ENCODE measurements around the gene ERICH6. TPM values are rescaled to one million over a fixed set of nuclear protein-coding genes. Genes with fewer than 3 reads are reported as not detected.

The ERICH6 gene
- total RNA-seq, 4 donors from 2014 or later = not detected

- in situ Hi-C loops (cut with MboI; ENCODE audit: low pct_ligation_motif_present in 1 of 4, low pct_unique_long_range_greater_than_20kb in 1 of 4, low sequenced_read_pairs in 3 of 4) (loop anchor here in 2 of 4 donors (10.0 to 25.0 kb wide), 3 partner anchors 152 to 435 kb away; partner anchors contain the start of genes EIF2A (in 1 of the 2) and SERP1 (in 1 of the 2)), intact Hi-C loops (cut with DNase I; ENCODE audit: low total_unique reads) (no loop called here)
- Histone ChIP-seq H3K4me3 (no peak overlapping the region), H3K9me3 (no peaks in the 10 kb centered on the region), H3K27me3 (no peaks in the 10 kb centered on the region), H3K27ac (no peak overlapping the region), H3K4me1 (no peaks in the 10 kb centered on the region), H3K36me3 (no peaks in the 10 kb centered on the region)
- no peak for DNase-seq
- WGBS, 2 donors (ENCODE audit: low coverage in 1 of 2) = 92 to 100% methylated on average over 1 to 2 of the region's 2 CpGs
- TF ChIP-seq POLR2A (IDR thresholded peaks at IDR 0.05) (no peak), EP300 (IDR thresholded peaks at IDR 0.05; ENCODE audit: low read depth) (no peak), CTCF (IDR thresholded peaks at IDR 0.05) (no peak), POLR2AphosphoS5 (IDR thresholded peaks at IDR 0.05) (no peak)
Observed at GRCh38 chr3:150710097-150710496, 6.4 kb upstream of the ERICH6 start.

GRCh38 chr3:150703299-150703755, 393 bp downstream of the ERICH6 start:
- H3K36me3 ChIP-seq = no peaks in the 10 kb centered on the region
- DNase-seq = peak; percentile 48
- no peaks in the 10 kb centered on the region for H3K27me3 ChIP-seq
- peak overlapping the region; percentile 33 to 87 (median 64) for H3K4me3 ChIP-seq
- 5 to 8% methylated on average over 19 to 24 of the region's 29 CpGs for WGBS, 2 donors (ENCODE audit: low coverage in 1 of 2)
- H3K9me3 ChIP-seq = no peaks in the 10 kb centered on the region
- no peak for TF ChIP-seq EP300 (IDR thresholded peaks at IDR 0.05; ENCODE audit: low read depth)
- no peak for TF ChIP-seq POLR2AphosphoS5 (IDR thresholded peaks at IDR 0.05)
- no peak for TF ChIP-seq CTCF (IDR thresholded peaks at IDR 0.05)
- no peak for TF ChIP-seq POLR2A (IDR thresholded peaks at IDR 0.05)
- H3K27ac ChIP-seq = peak overlapping the region; percentile 82 to 91 (median 86)
- in situ Hi-C loops (cut with MboI; ENCODE audit: low pct_ligation_motif_present in 1 of 4, low pct_unique_long_range_greater_than_20kb in 1 of 4, low sequenced_read_pairs in 3 of 4) = loop anchor here in 2 of 4 donors (25.0 kb wide), 2 partner anchors 159 to 166 kb away; partner anchors contain the start of genes EIF2A (in 1 of the 2) and SERP1 (in 1 of the 2)
- intact Hi-C loops (cut with DNase I; ENCODE audit: low total_unique reads) = no loop called here
- H3K4me1 ChIP-seq = peaks cover 0 to 12% (median 7%) of the 10 kb centered on the region in 4 donors

GRCh38 chr3:150699068-150699639, 4.6 kb downstream of the ERICH6 start:
- H3K4me3 ChIP-seq = no peak overlapping the region
- in situ Hi-C loops (cut with MboI; ENCODE audit: low pct_ligation_motif_present in 1 of 4, low pct_unique_long_range_greater_than_20kb in 1 of 4, low sequenced_read_pairs in 3 of 4) = no loop called here
- intact Hi-C loops (cut with DNase I; ENCODE audit: low total_unique reads) = no loop called here
- H3K27ac ChIP-seq = no peak overlapping the region
- no peak for DNase-seq
- no peaks in the 10 kb centered on the region for H3K27me3 ChIP-seq
- peaks cover 0 to 6% (median 2%) of the 10 kb centered on the region in 4 donors for H3K4me1 ChIP-seq
- no peaks in the 10 kb centered on the region for H3K36me3 ChIP-seq
- 48 to 50% methylated on average over 2 of the region's 2 CpGs for WGBS, 2 donors (ENCODE audit: low coverage in 1 of 2)
- TF ChIP-seq EP300 (IDR thresholded peaks at IDR 0.05; ENCODE audit: low read depth) (no peak), POLR2AphosphoS5 (IDR thresholded peaks at IDR 0.05) (no peak), CTCF (IDR thresholded peaks at IDR 0.05) (no peak), POLR2A (IDR thresholded peaks at IDR 0.05) (no peak)
- no peaks in the 10 kb centered on the region for H3K9me3 ChIP-seq

- intact Hi-C loops (cut with DNase I; ENCODE audit: low total_unique reads) = no loop called here
- in situ Hi-C loops (cut with MboI; ENCODE audit: low pct_ligation_motif_present in 1 of 4, low pct_unique_long_range_greater_than_20kb in 1 of 4, low sequenced_read_pairs in 3 of 4) = no loop called here
- Histone ChIP-seq H3K36me3 (no peaks in the 10 kb centered on the region), H3K9me3 (peaks cover 0 to 5% of the 10 kb centered on the region in 2 donors), H3K4me3 (no peak overlapping the region), H3K27me3 (no peaks in the 10 kb centered on the region), H3K4me1 (no peaks in the 10 kb centered on the region), H3K27ac (no peak overlapping the region)
- DNase-seq = no peak
- no peak for TF ChIP-seq EP300 (IDR thresholded peaks at IDR 0.05; ENCODE audit: low read depth)
- TF ChIP-seq POLR2A (IDR thresholded peaks at IDR 0.05) = no peak
- no peak for TF ChIP-seq POLR2AphosphoS5 (IDR thresholded peaks at IDR 0.05)
- TF ChIP-seq CTCF (IDR thresholded peaks at IDR 0.05) = no peak
Observed at GRCh38 chr3:150697646-150698045, 6.1 kb downstream of the ERICH6 start.
